Keratinocyte (primary cell): ENCODE measurements around the gene RAB11FIP3. TPM values are rescaled to one million over a fixed set of nuclear protein-coding genes. Genes with fewer than 3 reads are reported as not detected.

Experiments used
- DNase-seq: peaks from one replicate; pipeline ENCODE4 v3.0.0-alpha.2; 2011; ENCODE audit warnings: low read depth, missing footprints, low spot score
- FAIRE-seq: peaks from 2 replicates; lab custom pipeline; 2011; peaks lifted over from hg19 to GRCh38; lab: Jason Lieb, UNC
- H2AFZ ChIP-seq: 2 replicates; pipeline ENCODE4 v1.6.0; 2012; ENCODE audit warnings: low read length, control low read depth, inconsistent platforms; ENCODE audit not compliant: control insufficient read depth
- H3K27ac ChIP-seq: 2 replicates; pipeline ENCODE4 v1.5.1; 2011; ENCODE audit warnings: low read length; ENCODE audit not compliant: control insufficient read depth, insufficient read depth
- H3K27me3 ChIP-seq: 3 replicates; pipeline ENCODE4 v1.6.0; 2011; ENCODE audit warnings: low read length; ENCODE audit not compliant: control insufficient read depth, insufficient read depth; ENCODE audit errors: extremely low read depth
- H3K36me3 ChIP-seq, 2 experiments: 2 replicates in 1 of 2; 3 replicates in 1 of 2; pipeline ENCODE4 v1.5.1; 2011; ENCODE audit warnings: low read length in 2 of 2, mild to moderate bottlenecking in 1 of 2; ENCODE audit not compliant: control insufficient read depth in 2 of 2, insufficient read depth in 2 of 2; ENCODE audit errors: extremely low read depth in 1 of 2
- H3K4me1 ChIP-seq: 3 replicates; pipeline ENCODE4 v1.5.1; 2011; ENCODE audit warnings: low read length; ENCODE audit not compliant: control insufficient read depth, insufficient read depth; ENCODE audit errors: extremely low read depth
- H3K4me2 ChIP-seq: 3 replicates; pipeline ENCODE4 v1.6.0; 2011; ENCODE audit warnings: low read depth, low read length; ENCODE audit not compliant: control insufficient read depth, insufficient read depth; ENCODE audit errors: extremely low read depth
- H3K4me3 ChIP-seq, 3 experiments: fragments of 200-600 bp in 1 of 3; sonication (generic) in 1 of 3; 2 replicates in 2 of 3; 3 replicates in 1 of 3; pipeline ENCODE4 v1.5.1; 2011 to 2016; ENCODE audit warnings: low read length in 3 of 3, mild to moderate bottlenecking in 3 of 3, control low read depth in 2 of 3, inconsistent platforms in 1 of 3, low read depth in 1 of 3, mixed read lengths in 1 of 3, mixed run types in 1 of 3, moderate library complexity in 1 of 3; ENCODE audit not compliant: control insufficient read depth in 2 of 3, insufficient read depth in 2 of 3; ENCODE audit errors: extremely low read depth in 1 of 3
- H3K79me2 ChIP-seq: 2 replicates; pipeline ENCODE4 v1.6.0; 2012; ENCODE audit warnings: low read length; ENCODE audit not compliant: control insufficient read depth, insufficient read depth
- H3K9ac ChIP-seq: 3 replicates; pipeline ENCODE4 v1.6.0; 2011; ENCODE audit warnings: low read length; ENCODE audit not compliant: control insufficient read depth, insufficient read depth; ENCODE audit errors: extremely low read depth
- H3K9me1 ChIP-seq: 3 replicates; pipeline ENCODE4 v1.6.0; 2011; ENCODE audit warnings: low read length; ENCODE audit not compliant: control insufficient read depth, insufficient read depth; ENCODE audit errors: extremely low read depth
- H3K9me3 ChIP-seq: 2 replicates; pipeline ENCODE4 v1.5.1; 2012; ENCODE audit warnings: low read depth, low read length; ENCODE audit not compliant: control insufficient read depth
- H4K20me1 ChIP-seq: 3 replicates; pipeline ENCODE4 v1.6.0; 2011; ENCODE audit warnings: low read length; ENCODE audit not compliant: control insufficient read depth, insufficient read depth; ENCODE audit errors: extremely low read depth
- CTCF ChIP-seq, 3 experiments: IDR thresholded peaks in 1 of 3; conservative IDR thresholded peaks in 1 of 3; optimal IDR thresholded peaks in 1 of 3; 2 replicates in 2 of 3; 3 replicates in 1 of 3; pipeline versions ENCODE3 to v1.5.1; 2011; ENCODE audit warnings: low read length in 3 of 3, mild to moderate bottlenecking in 3 of 3, moderate library complexity in 2 of 3, control low read depth in 1 of 3, inconsistent platforms in 1 of 3; ENCODE audit not compliant: insufficient read depth in 2 of 3; ENCODE audit errors: extremely low read depth in 1 of 3
- EZH2 ChIP-seq: IDR thresholded peaks from one replicate; pipeline ENCODE4 v1.6.1; 2012; ENCODE audit warnings: inconsistent platforms, mild to moderate bottlenecking, low read length, moderate library complexity
- dilution Hi-C: fragments of 300-500 bp; cut with MboI; formaldehyde crosslinking; loops from one replicate; pipeline ENCODE4 v1.7.0; 2020; ENCODE audit warnings: low sequenced_read_pairs; ENCODE audit not compliant: extremely low pct_ligation_motif_present
- polyA plus RNA-seq, 5 experiments: library from polyadenylated mRNA; depleted of rRNA in 3 of 5; stranded (reverse) in 3 of 5; stranded (forward) in 1 of 5; unstranded in 1 of 5; fragments of >200 nt; gene quantifications; 1 replicate in 1 of 5; 2 replicates in 3 of 5; 3 replicates in 1 of 5; pipeline versions ENCODE4 v1.2.1 to v1.2.3, GENCODE V29; 2011 to 2012; ENCODE audit warnings: missing spikeins in 2 of 5, low read depth in 1 of 5, low replicate concordance in 1 of 5

Gene RAB11FIP3
- polyA plus RNA-seq, 1 donor (not counting 4 experiments of a cell fraction or from before 2014, with no cell fraction given): 6.4 TPM

- Histone ChIP-seq H3K27me3 (no peaks in the 10 kb centered on the region), H3K4me3 (no peak overlapping the region), H3K4me1 (peaks cover 9% of the 10 kb centered on the region), H3K9me3 (no peaks in the 10 kb centered on the region), H3K9me1 (peaks cover 4% of the 10 kb centered on the region), H3K79me2 (peaks cover 91% of the 10 kb centered on the region), H3K9ac (no peak overlapping the region), H2AFZ (no peak overlapping the region), H4K20me1 (peaks cover 30% of the 10 kb centered on the region), H3K4me2 (no peak overlapping the region), H3K36me3 (peaks cover 7 to 14% of the 10 kb centered on the region in 2 experiments), H3K27ac (no peak overlapping the region)
- no peak for DNase-seq
- FAIRE-seq: no peak
- dilution Hi-C loops: no loop called here
- no peak for TF ChIP-seq CTCF (optimal IDR thresholded peaks at IDR 0.05 in 1 of 3, IDR thresholded peaks at IDR 0.05 in 1 of 3, conservative IDR thresholded peaks at IDR 0.05 in 1 of 3; ENCODE audit: extremely low read depth in 1 of 3, insufficient read depth in 2 of 3, low read length in 3 of 3)
- no peak for TF ChIP-seq EZH2
Observed at GRCh38 chr16:539901-540530, 114.6 kb downstream of the RAB11FIP3 start.

GRCh38 chr16:540645-541340 is 115.3 kb downstream of the RAB11FIP3 start:
- Histone ChIP-seq H3K79me2 (peaks cover 87% of the 10 kb centered on the region), H3K9me3 (no peaks in the 10 kb centered on the region), H3K27me3 (no peaks in the 10 kb centered on the region), H3K4me2 (no peak overlapping the region), H3K27ac (no peak overlapping the region), H3K4me3 (no peak overlapping the region), H2AFZ (no peak overlapping the region), H3K9ac (no peak overlapping the region), H3K9me1 (no peaks in the 10 kb centered on the region), H3K4me1 (peaks cover 2% of the 10 kb centered on the region), H4K20me1 (peaks cover 25% of the 10 kb centered on the region), H3K36me3 (peaks cover 7 to 18% of the 10 kb centered on the region in 2 experiments)
- FAIRE-seq (no peak), DNase-seq (no peak)
- dilution Hi-C loops: no loop called here
- TF ChIP-seq CTCF (optimal IDR thresholded peaks at IDR 0.05 in 1 of 3, IDR thresholded peaks at IDR 0.05 in 1 of 3, conservative IDR thresholded peaks at IDR 0.05 in 1 of 3; ENCODE audit: extremely low read depth in 1 of 3, insufficient read depth in 2 of 3, low read length in 3 of 3): no peak
- TF ChIP-seq EZH2: no peak
